Large intestine (tissue), 3 donors: ENCODE measurements around the gene TBC1D17. TPM values are rescaled to one million over a fixed set of nuclear protein-coding genes. Genes with fewer than 3 reads are reported as not detected.

Experiments used
- DNase-seq, 2 donors: peaks; one replicate each; pipeline versions ENCODE4 v3.0.0 to v3.0.0-alpha.2; 2013
- H3K27ac ChIP-seq: one replicate; pipeline ENCODE4 v1.5.1; 2013; ENCODE audit warnings: low read length
- H3K27me3 ChIP-seq: 2 replicates; pipeline ENCODE4 v1.6.1; 2013; ENCODE audit warnings: low read length; ENCODE audit not compliant: control insufficient read depth, insufficient read depth
- H3K36me3 ChIP-seq: 2 replicates; pipeline ENCODE4 v1.6.1; 2013; ENCODE audit warnings: low read length; ENCODE audit not compliant: control insufficient read depth, insufficient read depth
- H3K4me1 ChIP-seq: one replicate; pipeline ENCODE4 v1.6.1; 2013; ENCODE audit warnings: low read length; ENCODE audit not compliant: control insufficient read depth, insufficient read depth
- H3K4me3 ChIP-seq: one replicate; pipeline ENCODE4 v1.5.1; 2013; ENCODE audit warnings: low read length
- H3K9me3 ChIP-seq: one replicate; pipeline ENCODE4 v1.6.1; 2013; ENCODE audit warnings: mild to moderate bottlenecking, low read depth, low read length, moderate library complexity; ENCODE audit not compliant: control insufficient read depth
- whole genome bisulfite sequencing: methylation state at CpG from one replicate; pipeline ENCODE4 v1.1.5; 2013; ENCODE audit warnings: low lambda C conversion rate; ENCODE audit not compliant: insufficient coverage; 5-methylcytosine and 5-hydroxymethylcytosine counted together
- polyA plus RNA-seq: library from polyadenylated mRNA; unstranded; fragments of 120-200 nt; gene quantifications from one replicate; pipeline ENCODE4 v1.2.1, GENCODE V29; 2013

Gene TBC1D17
- polyA plus RNA-seq, 1 donor, result 31.6 TPM

DNA sequence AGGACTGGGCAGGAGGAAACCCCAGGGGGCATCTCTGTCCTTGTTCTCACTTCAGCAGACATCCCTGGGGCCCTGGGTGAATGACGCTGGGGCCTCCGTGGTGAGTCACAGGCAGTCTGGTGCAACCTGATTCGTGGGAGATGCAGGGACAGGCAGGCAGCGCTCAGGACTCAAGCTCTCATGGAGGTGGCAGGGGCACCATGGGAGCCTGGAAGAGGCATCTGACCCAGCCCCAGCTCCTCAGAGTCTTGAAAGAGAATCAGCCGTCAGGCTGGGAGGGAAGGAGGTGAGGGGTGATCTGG is 40.5 kb upstream of the TBC1D17 start:
- WGBS, result no CpG with 5 or more reads among the region's 5 CpGs
- Histone ChIP-seq H3K36me3 (peaks cover 83% of the 10 kb centered on the region), H3K27me3 (no peaks in the 10 kb centered on the region), H3K27ac (no peak overlapping the region), H3K4me3 (no peak overlapping the region), H3K9me3 (no peaks in the 10 kb centered on the region), H3K4me1 (no peaks in the 10 kb centered on the region)
- DNase-seq, result no peak

DNA sequence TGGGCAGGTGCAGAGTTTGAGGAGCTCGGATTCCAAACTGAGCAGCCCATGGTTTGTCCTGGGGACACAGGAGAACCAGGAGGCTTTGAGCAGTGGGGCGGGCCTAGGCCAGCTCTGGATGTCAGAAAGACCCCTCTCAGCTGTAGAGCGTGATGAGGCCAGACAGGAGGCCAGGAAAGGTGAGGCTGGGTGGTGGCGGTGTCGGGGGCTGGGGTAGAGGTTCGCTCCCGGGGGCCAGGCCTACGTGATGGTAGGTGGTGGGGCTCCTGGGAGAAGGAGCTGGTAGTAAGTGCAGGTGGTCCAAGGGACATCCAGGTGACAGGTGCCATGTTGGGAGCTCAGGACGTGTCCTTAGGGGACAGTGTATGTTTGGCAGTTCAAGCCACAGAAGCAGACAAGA is 40.1 kb upstream of the TBC1D17 start:
- H3K36me3 ChIP-seq, result peaks cover 80% of the 10 kb centered on the region
- no peak overlapping the region for H3K27ac ChIP-seq
- H3K9me3 ChIP-seq, result no peaks in the 10 kb centered on the region
- H3K4me3 ChIP-seq, result no peak overlapping the region
- no peaks in the 10 kb centered on the region for H3K4me1 ChIP-seq
- H3K27me3 ChIP-seq, result no peaks in the 10 kb centered on the region
- WGBS, result no CpG with 5 or more reads among the region's 9 CpGs
- no peak for DNase-seq

DNA sequence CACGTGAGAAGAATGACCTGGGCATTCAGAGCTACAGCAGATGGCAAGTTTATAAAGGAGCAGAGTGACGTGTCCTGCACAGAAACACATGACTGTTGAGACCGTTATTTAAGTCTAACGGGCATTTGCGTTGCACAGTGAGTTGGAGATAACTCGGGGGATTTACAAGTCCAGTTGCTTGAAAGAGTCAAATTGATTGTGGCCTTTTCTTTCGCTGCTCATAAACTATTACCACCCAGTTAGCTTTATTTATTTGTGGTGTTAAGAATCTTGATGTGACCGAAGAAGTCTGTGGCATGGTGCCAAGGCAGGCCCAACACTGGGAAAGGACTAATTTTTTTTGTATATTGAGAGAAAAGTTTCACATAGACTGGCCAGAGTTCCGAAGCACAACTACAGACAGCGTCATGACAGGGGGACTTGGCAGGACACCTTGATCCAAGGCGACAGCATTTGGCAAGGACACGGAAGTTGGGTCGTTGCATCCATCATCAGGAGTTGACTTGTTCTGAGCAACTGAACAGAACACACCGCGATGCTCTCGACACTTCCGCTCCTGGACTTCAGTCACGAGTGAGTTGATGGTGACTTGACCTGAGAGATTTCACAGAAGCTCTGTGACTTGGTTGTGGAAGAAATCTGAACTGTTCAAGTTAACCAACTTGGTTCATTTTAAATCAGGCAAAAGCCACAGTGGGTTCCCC is 38.5 kb upstream of the TBC1D17 start:
- Histone ChIP-seq H3K4me1 (no peaks in the 10 kb centered on the region), H3K36me3 (peaks cover 63% of the 10 kb centered on the region), H3K9me3 (no peaks in the 10 kb centered on the region), H3K27ac (no peak overlapping the region), H3K27me3 (no peaks in the 10 kb centered on the region), H3K4me3 (no peak overlapping the region)
- no peak for DNase-seq
- no CpG with 5 or more reads among the region's 18 CpGs for WGBS

DNA sequence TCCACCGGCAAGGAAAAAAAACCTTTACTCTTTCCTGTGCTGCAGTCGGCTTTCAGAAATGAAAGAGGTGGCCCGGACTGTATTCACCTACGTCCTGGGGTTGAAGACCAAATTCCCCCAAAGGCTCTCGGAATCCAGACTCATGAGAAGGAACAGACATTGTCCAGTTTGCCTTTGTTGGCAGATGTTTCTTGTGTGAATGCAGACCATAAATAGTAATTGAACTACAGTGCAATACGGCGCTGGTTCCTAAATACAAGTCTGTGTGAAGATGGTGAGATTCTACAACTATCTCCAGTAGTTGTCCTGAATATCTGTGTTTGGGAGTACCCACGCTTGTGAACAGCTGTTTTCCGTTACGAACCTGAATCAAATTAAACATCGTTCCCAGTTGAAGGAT is 37.8 kb upstream of the TBC1D17 start:
- no peaks in the 10 kb centered on the region for H3K9me3 ChIP-seq
- no peaks in the 10 kb centered on the region for H3K4me1 ChIP-seq
- H3K27me3 ChIP-seq, result no peaks in the 10 kb centered on the region
- WGBS, result no CpG with 5 or more reads among the region's 11 CpGs
- H3K36me3 ChIP-seq, result peaks cover 57% of the 10 kb centered on the region
- no peak overlapping the region for H3K27ac ChIP-seq
- DNase-seq, result no peak
- H3K4me3 ChIP-seq, result no peak overlapping the region

DNA sequence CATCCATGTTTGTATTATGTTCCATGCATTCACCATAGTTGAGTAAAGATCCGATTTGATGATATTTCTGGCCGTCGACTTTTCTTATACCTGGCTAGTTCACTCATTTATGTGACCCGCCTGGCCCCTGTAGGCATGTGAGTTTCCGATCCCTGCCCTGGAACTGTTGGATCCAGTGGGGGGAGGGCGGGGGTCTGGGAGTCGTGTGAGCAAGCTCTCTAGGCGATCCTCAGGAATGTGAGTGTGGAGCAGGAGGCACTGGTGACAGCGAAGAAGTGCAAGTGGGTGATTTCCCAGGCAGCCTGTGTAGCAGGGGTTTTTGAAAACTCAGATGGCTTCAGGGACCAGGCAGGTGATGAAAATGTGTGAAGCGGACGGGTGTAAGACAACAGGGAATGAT is 37.2 kb upstream of the TBC1D17 start:
- no peak overlapping the region for H3K4me3 ChIP-seq
- H3K9me3 ChIP-seq, result no peaks in the 10 kb centered on the region
- H3K27me3 ChIP-seq, result no peaks in the 10 kb centered on the region
- no peak for DNase-seq
- H3K36me3 ChIP-seq, result peaks cover 51% of the 10 kb centered on the region
- H3K27ac ChIP-seq, result no peak overlapping the region
- 60% methylated on average over 2 of the region's 11 CpGs for WGBS
- no peaks in the 10 kb centered on the region for H3K4me1 ChIP-seq

DNA sequence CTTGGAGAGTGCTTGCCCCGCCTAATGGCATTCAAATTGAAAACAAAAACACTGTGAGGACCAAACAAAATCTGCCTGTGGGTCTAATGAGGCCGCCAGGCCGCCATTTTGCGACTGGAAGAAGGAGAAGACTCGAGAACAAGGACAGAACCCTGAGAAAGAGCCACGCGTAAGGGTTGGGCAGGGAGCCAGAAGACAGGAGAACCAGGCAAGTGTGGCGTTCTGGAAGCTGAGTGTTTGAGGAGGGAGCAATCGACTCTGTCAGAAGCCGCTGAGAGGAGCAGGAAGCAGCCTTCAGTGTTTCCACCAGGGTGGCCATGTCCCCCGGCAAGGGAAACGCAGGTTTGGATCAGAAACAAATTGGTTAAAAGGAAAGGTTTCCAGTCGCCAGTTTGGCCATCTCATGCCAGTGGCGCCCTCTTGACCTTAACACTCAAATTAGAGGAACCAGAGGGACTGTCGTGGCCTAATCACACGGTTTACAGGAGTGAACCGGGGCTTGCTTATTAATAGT is 36.7 kb upstream of the TBC1D17 start:
- H3K9me3 ChIP-seq, result no peaks in the 10 kb centered on the region
- peaks cover 46% of the 10 kb centered on the region for H3K36me3 ChIP-seq
- no peaks in the 10 kb centered on the region for H3K4me1 ChIP-seq
- DNase-seq, result no peak
- H3K27me3 ChIP-seq, result no peaks in the 10 kb centered on the region
- no peak overlapping the region for H3K4me3 ChIP-seq
- no peak overlapping the region for H3K27ac ChIP-seq
- WGBS, result 88% methylated on average over 5 of the region's 17 CpGs

DNA sequence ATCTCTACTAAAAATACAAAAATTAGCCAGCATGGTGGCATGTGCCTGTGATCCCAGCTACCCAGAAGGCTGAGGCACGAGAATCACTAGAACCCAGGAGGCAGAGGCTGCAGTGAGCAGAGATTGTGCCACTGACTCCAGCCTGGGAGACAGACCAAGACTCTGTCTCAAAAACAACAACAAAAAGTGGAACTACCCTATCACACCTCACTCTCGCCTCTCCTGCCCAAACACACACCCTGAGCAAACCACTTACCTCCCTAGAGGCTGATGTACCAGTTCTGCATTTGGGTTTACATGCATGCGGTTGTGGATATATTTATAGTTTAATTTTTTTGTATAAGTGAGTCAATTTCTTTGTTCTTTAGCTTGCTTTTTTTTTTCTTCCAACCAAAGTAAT is 34.2 kb upstream of the TBC1D17 start:
- WGBS, result 100% methylated on average over 1 of the region's 3 CpGs
- H3K27ac ChIP-seq, result no peak overlapping the region

DNA sequence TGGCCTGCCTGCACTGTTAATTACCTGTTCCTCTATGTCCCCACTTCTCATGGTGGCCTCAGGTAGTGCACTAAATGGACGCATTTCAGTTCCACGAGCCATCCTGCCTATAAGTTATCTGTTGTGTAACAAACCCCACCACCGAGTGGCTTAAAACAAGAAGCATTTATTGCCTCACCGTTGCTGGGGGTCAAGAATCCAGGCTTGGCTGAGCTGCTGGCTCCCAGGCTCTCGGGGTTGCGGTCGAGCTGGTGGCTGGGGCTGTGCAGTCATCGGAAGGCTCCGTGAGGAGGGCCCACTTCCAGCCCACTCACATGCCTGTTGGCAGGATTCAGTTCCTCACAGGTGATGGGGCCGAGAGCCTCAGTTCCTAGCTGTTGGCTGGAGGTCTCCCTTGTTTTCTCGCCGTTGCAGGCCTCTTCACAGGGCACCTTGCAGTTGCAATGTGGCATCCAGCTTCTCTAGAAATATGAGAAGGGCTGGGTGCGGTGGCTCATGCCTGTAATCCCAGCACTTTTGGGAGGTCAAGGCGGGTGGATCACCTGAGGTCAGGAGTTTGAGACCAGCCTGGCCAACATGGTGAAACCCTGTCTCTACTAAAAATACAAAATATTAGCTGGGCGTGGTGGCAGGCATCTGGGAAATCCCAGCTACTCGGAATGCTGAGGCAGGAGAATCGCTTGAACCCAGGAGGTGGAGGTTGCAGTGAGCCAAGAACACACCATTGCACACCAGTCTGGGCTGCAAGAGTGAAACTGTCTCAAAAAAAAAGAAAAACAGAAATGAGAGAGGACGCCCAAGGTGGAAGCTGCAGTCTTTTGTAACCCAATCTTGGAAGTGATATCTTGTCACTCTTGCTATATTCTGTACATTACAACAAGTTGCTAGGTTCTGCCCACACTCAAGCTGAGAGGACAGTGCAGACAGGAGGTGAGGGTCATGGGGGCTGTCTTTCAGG is 33.1 kb upstream of the TBC1D17 start:
- Histone ChIP-seq H3K4me3 (no peak overlapping the region), H3K36me3 (peaks cover 10% of the 10 kb centered on the region), H3K9me3 (no peaks in the 10 kb centered on the region), H3K27ac (no peak overlapping the region), H3K4me1 (no peaks in the 10 kb centered on the region), H3K27me3 (no peaks in the 10 kb centered on the region)
- no peak for DNase-seq
- no CpG with 5 or more reads among the region's 18 CpGs for whole genome bisulfite sequencing

More for the DNA sequence above, 34.2 kb upstream of the TBC1D17 start:
- no peak overlapping the region for H3K4me3 ChIP-seq
- no peaks in the 10 kb centered on the region for H3K9me3 ChIP-seq
- peaks cover 21% of the 10 kb centered on the region for H3K36me3 ChIP-seq
- no peaks in the 10 kb centered on the region for H3K27me3 ChIP-seq
- no peaks in the 10 kb centered on the region for H3K4me1 ChIP-seq
- no peak for DNase-seq

DNA sequence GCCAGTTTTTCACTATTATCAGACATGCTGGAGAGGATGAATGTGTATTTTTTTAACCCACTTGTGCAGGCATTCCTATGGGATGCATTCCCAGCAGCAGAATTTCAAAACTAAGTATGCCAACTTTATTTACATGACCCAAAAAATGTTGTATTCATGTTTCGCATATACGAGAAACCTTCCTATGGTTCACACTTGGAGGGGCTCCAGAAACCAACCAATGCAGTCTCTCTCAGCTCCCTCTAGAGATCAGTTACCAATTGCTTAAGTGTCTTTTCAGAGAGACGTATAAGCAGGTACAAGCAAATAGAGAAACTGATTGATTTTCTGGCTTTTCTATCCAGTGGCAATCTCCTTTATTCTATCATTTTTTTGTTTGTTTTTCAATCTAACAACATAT is 32.1 kb upstream of the TBC1D17 start:
- Histone ChIP-seq H3K27ac (no peak overlapping the region), H3K9me3 (peaks cover under 1% of the 10 kb centered on the region), H3K27me3 (no peaks in the 10 kb centered on the region), H3K36me3 (peaks cover 5% of the 10 kb centered on the region), H3K4me1 (no peaks in the 10 kb centered on the region), H3K4me3 (no peak overlapping the region)
- WGBS, result no CpG with 5 or more reads among the region's 3 CpGs
- DNase-seq, result no peak

DNA sequence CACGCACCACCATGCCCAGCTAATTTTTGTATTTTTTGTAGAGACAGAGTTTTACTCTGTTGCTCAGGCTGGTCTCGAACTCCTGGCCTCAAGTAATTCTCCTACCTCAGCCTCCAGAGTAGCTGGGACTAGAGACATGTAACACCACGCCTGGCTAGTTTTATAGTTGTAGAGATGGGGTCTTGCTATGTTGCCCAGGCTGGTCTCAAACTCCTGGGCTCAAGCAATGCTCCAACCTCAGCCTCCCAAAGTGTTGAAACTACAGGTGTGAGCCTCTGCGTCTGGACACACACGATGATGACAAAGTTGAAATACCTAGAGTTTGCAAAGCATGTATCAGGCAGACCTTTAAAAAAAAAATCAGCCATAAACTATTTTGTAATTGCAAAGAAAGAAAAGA is 31.1 kb upstream of the TBC1D17 start:
- no CpG with 5 or more reads among the region's 5 CpGs for WGBS
- Histone ChIP-seq H3K4me1 (no peaks in the 10 kb centered on the region), H3K36me3 (peaks cover 2% of the 10 kb centered on the region), H3K27me3 (no peaks in the 10 kb centered on the region), H3K27ac (no peak overlapping the region), H3K9me3 (peaks cover 3% of the 10 kb centered on the region), H3K4me3 (no peak overlapping the region)
- DNase-seq, result no peak
